Astrocyte of the spinal cord (primary cell): ENCODE data around the gene TAF3.
"Not testable (repeated sequence)": the region's sequence is repeated elsewhere in the genome, so short reads cannot be mapped to it uniquely, and the experiment has no call there.

Experiments used
- DNase-seq: peaks from one replicate; pipeline ENCODE4 v3.0.0; 2011; ENCODE audit warnings: low read depth, low spot score
- H3K4me3 ChIP-seq: 2 replicates; pipeline ENCODE4 v1.5.1; 2011; ENCODE audit warnings: low read depth, mild to moderate bottlenecking, low read length, moderate library complexity
- in situ Hi-C: cut with HindIII; loops from 2 replicates; pipeline ENCODE4 v1.10.0; 2017; ENCODE audit warnings: low sequenced_read_pairs
- TF ChIP-seq, protein P1 (sequence below): IDR thresholded peaks from 2 replicates; pipeline ENCODE4 v1.5.1; 2012; ENCODE audit warnings: low read depth, mild to moderate bottlenecking, low read length, inconsistent platforms

The TAF3 gene

GRCh38 chr10:8026349-8027259, 208.3 kb downstream of the TAF3 start:
- in situ Hi-C loops: no loop called here
- no peak overlapping the region for H3K4me3 ChIP-seq
- DNase-seq: no peak
- TF ChIP-seq, protein P1, sequence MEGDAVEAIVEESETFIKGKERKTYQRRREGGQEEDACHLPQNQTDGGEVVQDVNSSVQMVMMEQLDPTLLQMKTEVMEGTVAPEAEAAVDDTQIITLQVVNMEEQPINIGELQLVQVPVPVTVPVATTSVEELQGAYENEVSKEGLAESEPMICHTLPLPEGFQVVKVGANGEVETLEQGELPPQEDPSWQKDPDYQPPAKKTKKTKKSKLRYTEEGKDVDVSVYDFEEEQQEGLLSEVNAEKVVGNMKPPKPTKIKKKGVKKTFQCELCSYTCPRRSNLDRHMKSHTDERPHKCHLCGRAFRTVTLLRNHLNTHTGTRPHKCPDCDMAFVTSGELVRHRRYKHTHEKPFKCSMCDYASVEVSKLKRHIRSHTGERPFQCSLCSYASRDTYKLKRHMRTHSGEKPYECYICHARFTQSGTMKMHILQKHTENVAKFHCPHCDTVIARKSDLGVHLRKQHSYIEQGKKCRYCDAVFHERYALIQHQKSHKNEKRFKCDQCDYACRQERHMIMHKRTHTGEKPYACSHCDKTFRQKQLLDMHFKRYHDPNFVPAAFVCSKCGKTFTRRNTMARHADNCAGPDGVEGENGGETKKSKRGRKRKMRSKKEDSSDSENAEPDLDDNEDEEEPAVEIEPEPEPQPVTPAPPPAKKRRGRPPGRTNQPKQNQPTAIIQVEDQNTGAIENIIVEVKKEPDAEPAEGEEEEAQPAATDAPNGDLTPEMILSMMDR: no peak

GRCh38 chr10:8031211-8031610, 212.9 kb downstream of the TAF3 start:
- H3K4me3 ChIP-seq, in situ Hi-C loops, DNase-seq: not testable (repeated sequence)

- TF ChIP-seq, protein P1: no peak
- in situ Hi-C loops: no loop called here
- no peak overlapping the region for H3K4me3 ChIP-seq
- no peak for DNase-seq
These were observed 214.3 kb downstream of the TAF3 start for GRCh38 chr10:8032558-8032957.

DNA sequence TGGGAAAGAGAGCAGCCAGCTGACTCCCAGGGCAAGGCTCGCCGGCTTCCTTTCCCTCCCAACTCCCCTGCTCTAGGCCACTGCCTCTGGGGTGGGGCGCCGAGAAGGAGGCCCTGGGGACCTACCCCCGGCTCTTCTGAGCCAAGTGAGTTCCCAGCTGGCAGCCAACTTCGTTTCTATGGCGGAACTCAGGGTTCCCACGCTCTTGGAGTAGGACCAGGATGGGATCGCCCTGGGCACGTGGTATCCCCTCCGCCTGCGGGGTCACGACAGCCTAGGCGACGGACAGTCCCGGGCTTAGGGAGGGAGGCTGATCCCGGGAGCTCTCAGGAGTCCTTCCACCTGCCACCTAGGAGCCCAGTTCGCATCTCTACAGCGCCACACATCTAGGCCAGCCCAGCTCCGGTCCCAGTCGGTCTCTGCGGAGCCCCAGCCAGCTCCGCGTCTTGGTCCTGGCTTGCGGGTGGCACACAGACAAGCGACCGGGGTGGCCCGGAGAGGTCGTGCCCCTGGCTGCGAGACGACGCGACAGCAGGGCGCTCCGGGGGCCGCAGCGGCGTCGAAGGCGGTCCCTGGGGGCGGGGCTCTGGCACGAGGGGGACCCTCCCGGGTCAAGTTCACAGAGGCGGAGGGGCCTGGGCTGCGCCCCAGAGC, 215.6 kb downstream of the TAF3 start:
- TF ChIP-seq, protein P1: no peak
- in situ Hi-C loops: no loop called here
- H3K4me3 ChIP-seq: no peak overlapping the region
- no peak for DNase-seq

DNA sequence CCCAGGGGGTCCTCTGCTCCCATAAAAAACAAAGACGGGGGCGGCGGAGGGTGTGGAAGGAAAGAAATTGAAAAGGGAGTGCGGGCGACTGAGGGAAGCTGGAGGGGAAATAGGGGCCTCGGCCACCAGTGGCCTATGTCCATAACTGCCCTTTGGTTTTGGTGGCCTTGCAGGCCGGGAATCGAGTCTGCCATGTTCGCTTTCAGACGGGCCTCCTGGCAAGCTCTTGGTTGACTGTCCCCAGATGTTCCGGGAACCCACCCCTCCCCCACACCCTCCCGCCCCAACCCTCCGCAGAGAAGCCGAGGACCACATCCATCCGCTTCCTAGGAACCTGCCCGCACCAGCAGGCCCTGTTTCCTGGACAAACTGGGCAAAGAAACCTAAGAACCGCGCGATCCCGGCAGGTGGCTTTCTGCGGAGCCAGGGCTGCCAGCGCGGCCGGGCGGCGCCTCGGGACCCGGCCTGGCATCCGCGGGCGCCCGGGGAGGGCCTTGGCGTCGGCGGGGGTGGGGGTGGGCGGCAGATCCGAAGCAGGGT, 216.2 kb downstream of the TAF3 start:
- no peak for DNase-seq
- H3K4me3 ChIP-seq: no peak overlapping the region
- TF ChIP-seq, protein P1: no peak
- in situ Hi-C loops: no loop called here

- TF ChIP-seq, protein P1: no peak
- in situ Hi-C loops: no loop called here
- no peak overlapping the region for H3K4me3 ChIP-seq
- no peak for DNase-seq
These were observed 216.8 kb downstream of the TAF3 start for GRCh38 chr10:8035006-8035640.
